SU-DHL-6 (cell line): ENCODE measurements around the gene RRBP1.

Source experiments
- EZH2phosphoT487 ChIP-seq: fragments of 200-600 bp; sonication (generic), shearing (Covaris generic); conservative IDR thresholded peaks from 2 replicates; pipeline ENCODE4 v1.6.1; 2018; ENCODE audit warnings: mild to moderate bottlenecking, antibody characterized with exemption, low read length, moderate library complexity, mixed read lengths
- TF ChIP-seq, protein P1 (sequence below): fragments of 200-600 bp; sonication (generic); IDR thresholded peaks from one replicate; pipeline ENCODE4 v1.5.1; 2017; ENCODE audit warnings: antibody characterized with exemption, mild to moderate bottlenecking, low read length, moderate library complexity; ENCODE audit not compliant: insufficient read depth, poor library complexity, severe bottlenecking

DNA sequence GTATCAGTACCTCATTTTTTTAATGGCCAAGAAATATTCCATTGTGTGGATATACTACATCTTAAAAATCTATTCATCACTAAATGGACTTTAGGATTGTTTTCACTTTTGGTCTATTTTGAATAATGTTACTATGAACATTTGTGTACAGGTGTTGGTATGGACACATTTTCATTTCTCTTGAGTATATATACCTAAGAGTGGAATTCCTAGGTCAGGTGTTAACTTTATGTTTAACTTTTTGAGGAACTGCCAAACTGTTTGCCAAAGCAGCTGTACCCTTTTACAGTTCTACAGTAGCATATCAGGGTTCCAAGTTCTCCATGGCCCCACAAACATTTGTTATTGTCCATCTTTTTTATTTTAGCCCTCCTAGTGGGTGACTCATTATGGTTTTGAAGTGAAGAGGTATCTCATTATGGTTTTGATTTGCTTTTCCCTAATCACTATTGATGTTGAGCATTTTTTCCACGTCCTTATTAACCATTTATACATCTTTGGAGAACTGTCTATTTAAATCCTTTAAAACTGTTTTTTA is 84.0 kb downstream of the RRBP1 start:
- TF ChIP-seq, protein P1, sequence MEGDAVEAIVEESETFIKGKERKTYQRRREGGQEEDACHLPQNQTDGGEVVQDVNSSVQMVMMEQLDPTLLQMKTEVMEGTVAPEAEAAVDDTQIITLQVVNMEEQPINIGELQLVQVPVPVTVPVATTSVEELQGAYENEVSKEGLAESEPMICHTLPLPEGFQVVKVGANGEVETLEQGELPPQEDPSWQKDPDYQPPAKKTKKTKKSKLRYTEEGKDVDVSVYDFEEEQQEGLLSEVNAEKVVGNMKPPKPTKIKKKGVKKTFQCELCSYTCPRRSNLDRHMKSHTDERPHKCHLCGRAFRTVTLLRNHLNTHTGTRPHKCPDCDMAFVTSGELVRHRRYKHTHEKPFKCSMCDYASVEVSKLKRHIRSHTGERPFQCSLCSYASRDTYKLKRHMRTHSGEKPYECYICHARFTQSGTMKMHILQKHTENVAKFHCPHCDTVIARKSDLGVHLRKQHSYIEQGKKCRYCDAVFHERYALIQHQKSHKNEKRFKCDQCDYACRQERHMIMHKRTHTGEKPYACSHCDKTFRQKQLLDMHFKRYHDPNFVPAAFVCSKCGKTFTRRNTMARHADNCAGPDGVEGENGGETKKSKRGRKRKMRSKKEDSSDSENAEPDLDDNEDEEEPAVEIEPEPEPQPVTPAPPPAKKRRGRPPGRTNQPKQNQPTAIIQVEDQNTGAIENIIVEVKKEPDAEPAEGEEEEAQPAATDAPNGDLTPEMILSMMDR, result no peak
- TF ChIP-seq EZH2phosphoT487, result no peak
